GM21717 (cell line): ENCODE results near the gene CSDE1.

Experiments used
- ATAC-seq: cut with Tn5 transposase; IDR thresholded peaks from one replicate; pipeline ENCODE4 v1.9.1; 2021; ENCODE audit warnings: mild to moderate bottlenecking, moderate library complexity; ENCODE audit not compliant: unreplicated experiment

The CSDE1 gene

GRCh38 chr1:114668784-114669561, 88.8 kb downstream of the CSDE1 start:
- no peak for ATAC-seq

DNA sequence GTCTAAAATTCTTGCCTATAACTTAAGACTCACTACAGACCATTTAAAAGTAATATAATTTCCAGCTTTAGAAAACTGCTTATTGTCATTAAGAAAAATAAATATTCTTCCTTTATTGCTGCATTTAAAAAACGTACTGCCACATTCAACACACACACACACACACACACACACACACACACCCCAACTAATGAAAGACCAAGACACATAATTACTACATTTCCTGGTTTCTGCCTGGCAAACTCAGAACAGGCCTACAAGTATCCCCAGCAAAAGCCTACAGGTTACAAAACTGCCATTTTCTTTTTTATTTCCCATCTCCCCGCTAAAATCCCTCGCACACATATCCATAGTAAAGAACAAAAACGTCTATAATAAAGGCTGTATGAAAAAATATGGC, 89.4 kb downstream of the CSDE1 start:
- no peak for ATAC-seq

- ATAC-seq, result no peak
These were observed 90.8 kb downstream of the CSDE1 start for GRCh38 chr1:114666954-114667353.
